Activated CD8-positive, alpha-beta memory T cell treated with anti-CD3 and anti-CD28 coated beads, Interleukin-2, amount 10 ng/mL, durations not matched to agents 7 days and 5 days (primary cell): ENCODE measurements around the gene RCBTB1. TPM values are rescaled to one million over a fixed set of nuclear protein-coding genes. Genes with fewer than 3 reads are reported as not detected.
"Not testable (repeated sequence)": the region's sequence is repeated elsewhere in the genome, so short reads cannot be mapped to it uniquely, and the experiment has no call there.

Source experiments
- ATAC-seq: fragments of 150-1000 bp; cut with Tn5 transposase; one replicate; pipeline ENCODE4 v1.10.0; 2021; ENCODE audit warnings: moderate library complexity
- CTCF ChIA-PET: fragments of 350-600 bp; sonication (Branson Sonifier 250); formaldehyde crosslinking; loops from one replicate; lab custom pipeline; 2021; ENCODE audit warnings: antibody characterized with exemption; lab: Charles Lee
- DNase-seq: peaks from one replicate; pipeline ENCODE4 v3.0.0-alpha.2; 2020
- H3K27ac Mint-ChIP-seq: one replicate; pipeline ENCODE4 v1.8.0; 2021; ENCODE audit warnings: mild to moderate bottlenecking, mixed read lengths
- H3K27me3 Mint-ChIP-seq: one replicate; pipeline ENCODE4 v1.8.0; 2021; ENCODE audit warnings: mixed read lengths
- H3K36me3 Mint-ChIP-seq: one replicate; pipeline ENCODE4 v1.8.0; 2021; ENCODE audit warnings: mild to moderate bottlenecking, mixed read lengths
- H3K4me1 Mint-ChIP-seq: one replicate; pipeline ENCODE4 v1.8.0; 2021; ENCODE audit warnings: mixed read lengths
- H3K4me3 Mint-ChIP-seq: one replicate; pipeline ENCODE4 v1.8.0; 2021; ENCODE audit warnings: mild to moderate bottlenecking, moderate library complexity, mixed read lengths
- H3K9me3 Mint-ChIP-seq: one replicate; pipeline ENCODE4 v1.8.0; 2022; ENCODE audit warnings: low read depth, mixed read lengths
- total RNA-seq, 2 experiments: library from RNA; stranded (reverse); gene quantifications; one replicate each; pipeline ENCODE4 v1.2.3, GENCODE V29; 2021

The RCBTB1 gene
- total RNA-seq, 2 experiments from 2014 or later: 18.1 to 20.9 TPM

- no peaks in the 10 kb centered on the region for H3K36me3 Mint-ChIP-seq
- peaks cover 2% of the 10 kb centered on the region for H3K27me3 Mint-ChIP-seq
- H3K4me3 Mint-ChIP-seq: no peak overlapping the region
- no peak for DNase-seq
- ATAC-seq: no peak
- CTCF ChIA-PET: no interaction called here
- no peak overlapping the region for H3K27ac Mint-ChIP-seq
- peaks cover 3% of the 10 kb centered on the region for H3K4me1 Mint-ChIP-seq
- no peaks in the 10 kb centered on the region for H3K9me3 Mint-ChIP-seq
These were observed 31.3 kb upstream of the RCBTB1 start for GRCh38 chr13:49616676-49617065.

- no peak for DNase-seq
- Mint-ChIP-seq H3K36me3 (no peaks in the 10 kb centered on the region), H3K4me1 (peaks cover 3% of the 10 kb centered on the region), H3K27ac (no peak overlapping the region), H3K9me3 (no peaks in the 10 kb centered on the region), H3K4me3 (no peak overlapping the region), H3K27me3 (no peaks in the 10 kb centered on the region)
- CTCF ChIA-PET: interaction anchor here (1.2 kb wide), 1 partner anchor 9 kb away, joined by 4 read pairs; no protein-coding TSS in a partner anchor
- no peak for ATAC-seq
These were observed 30.7 kb upstream of the RCBTB1 start for GRCh38 chr13:49615836-49616675.

- not testable (repeated sequence) for H3K9me3 Mint-ChIP-seq, H3K4me1 Mint-ChIP-seq, H3K4me3 Mint-ChIP-seq, DNase-seq, H3K27ac Mint-ChIP-seq, ATAC-seq, H3K36me3 Mint-ChIP-seq, H3K27me3 Mint-ChIP-seq
- CTCF ChIA-PET: interaction anchor here (2.5 kb wide), 1 partner anchor 17 kb away, joined by 7 read pairs; the partner anchor contains the start of gene ARL11
These were observed 26.7 kb upstream of the RCBTB1 start for GRCh38 chr13:49612042-49612441.

- Mint-ChIP-seq H3K4me1 (peaks cover 4% of the 10 kb centered on the region), H3K27ac (no peak overlapping the region), H3K27me3 (no peaks in the 10 kb centered on the region), H3K36me3 (no peaks in the 10 kb centered on the region), H3K9me3 (no peaks in the 10 kb centered on the region), H3K4me3 (no peak overlapping the region)
- ATAC-seq (no peak), DNase-seq (no peak)
- CTCF ChIA-PET: no interaction called here
These were observed 24.8 kb upstream of the RCBTB1 start for GRCh38 chr13:49610176-49610575.

- no peaks in the 10 kb centered on the region for H3K27me3 Mint-ChIP-seq
- DNase-seq: no peak
- no peak for ATAC-seq
- H3K4me3 Mint-ChIP-seq: no peak overlapping the region
- H3K27ac Mint-ChIP-seq: no peak overlapping the region
- H3K4me1 Mint-ChIP-seq: peaks cover 4% of the 10 kb centered on the region
- CTCF ChIA-PET: interaction anchor here (0.7 to 3.2 kb wide), 8 partner anchors 18 to 329 kb away, joined by 4 to 24 read pairs (median 4); no protein-coding TSS in a partner anchor
- no peaks in the 10 kb centered on the region for H3K9me3 Mint-ChIP-seq
- no peaks in the 10 kb centered on the region for H3K36me3 Mint-ChIP-seq
These were observed 23.4 kb upstream of the RCBTB1 start for GRCh38 chr13:49608651-49609331.

GRCh38 chr13:49607761-49608160 lies 22.4 kb upstream of the RCBTB1 start:
- CTCF ChIA-PET: interaction anchor here (1.2 to 3.2 kb wide), 15 partner anchors 8 to 328 kb away, joined by 3 to 24 read pairs (median 4); partner anchors contain the start of genes CAB39L, PHF11, RCBTB1 and SETDB2
- ATAC-seq (no peak), DNase-seq (no peak)
- Mint-ChIP-seq H3K4me3 (no peak overlapping the region), H3K9me3 (no peaks in the 10 kb centered on the region), H3K36me3 (no peaks in the 10 kb centered on the region), H3K27me3 (no peaks in the 10 kb centered on the region), H3K27ac (no peak overlapping the region), H3K4me1 (peaks cover 4% of the 10 kb centered on the region)

GRCh38 chr13:49606747-49607648 lies 21.6 kb upstream of the RCBTB1 start:
- H3K4me3 Mint-ChIP-seq: peak overlapping the region; percentile 72
- ATAC-seq: peak; percentile 100
- peak overlapping the region; percentile 77 for H3K27ac Mint-ChIP-seq
- no peaks in the 10 kb centered on the region for H3K27me3 Mint-ChIP-seq
- H3K4me1 Mint-ChIP-seq: peaks cover 4% of the 10 kb centered on the region
- CTCF ChIA-PET: interaction anchor here (0.6 to 3.2 kb wide), 31 partner anchors 9 to 1493 kb away, joined by 3 to 24 read pairs (median 4); partner anchors contain the start of genes CAB39L, PHF11, RCBTB1 and SETDB2
- no peaks in the 10 kb centered on the region for H3K36me3 Mint-ChIP-seq
- peak; percentile 90 for DNase-seq
- H3K9me3 Mint-ChIP-seq: no peaks in the 10 kb centered on the region

- ATAC-seq (no peak), DNase-seq (no peak)
- H3K36me3 Mint-ChIP-seq: no peaks in the 10 kb centered on the region
- H3K9me3 Mint-ChIP-seq: no peaks in the 10 kb centered on the region
- H3K27me3 Mint-ChIP-seq: no peaks in the 10 kb centered on the region
- no peak overlapping the region for H3K4me3 Mint-ChIP-seq
- peaks cover 4% of the 10 kb centered on the region for H3K4me1 Mint-ChIP-seq
- CTCF ChIA-PET: interaction anchor here (1.1 to 1.4 kb wide), 2 partner anchors 9 to 18 kb away, joined by 4 read pairs; no protein-coding TSS in a partner anchor
- H3K27ac Mint-ChIP-seq: no peak overlapping the region
These were observed 19.2 kb upstream of the RCBTB1 start for GRCh38 chr13:49604570-49604969.

GRCh38 chr13:49602615-49603014 lies 17.3 kb upstream of the RCBTB1 start:
- H3K27me3 Mint-ChIP-seq, ATAC-seq, DNase-seq, H3K27ac Mint-ChIP-seq, H3K9me3 Mint-ChIP-seq, H3K4me1 Mint-ChIP-seq, H3K4me3 Mint-ChIP-seq, H3K36me3 Mint-ChIP-seq: not testable (repeated sequence)
- CTCF ChIA-PET: interaction anchor here (1.1 to 1.5 kb wide), 4 partner anchors 107 to 322 kb away, joined by 3 to 4 read pairs (median 3); partner anchors contain the start of gene PHF11

- H3K27ac Mint-ChIP-seq: no peak overlapping the region
- H3K4me1 Mint-ChIP-seq: peaks cover 2% of the 10 kb centered on the region
- no peaks in the 10 kb centered on the region for H3K36me3 Mint-ChIP-seq
- no peak overlapping the region for H3K4me3 Mint-ChIP-seq
- no peaks in the 10 kb centered on the region for H3K27me3 Mint-ChIP-seq
- CTCF ChIA-PET: interaction anchor here (0.8 to 1.5 kb wide), 4 partner anchors 76 to 147 kb away, joined by 3 read pairs; partner anchors contain the start of gene PHF11
- no peak for ATAC-seq
- no peak for DNase-seq
- H3K9me3 Mint-ChIP-seq: no peaks in the 10 kb centered on the region
These were observed 16.6 kb upstream of the RCBTB1 start for GRCh38 chr13:49602005-49602404.

GRCh38 chr13:49597043-49597641 lies 11.8 kb upstream of the RCBTB1 start:
- Mint-ChIP-seq H3K4me1 (no peaks in the 10 kb centered on the region), H3K9me3 (no peaks in the 10 kb centered on the region), H3K4me3 (no peak overlapping the region), H3K36me3 (no peaks in the 10 kb centered on the region), H3K27ac (no peak overlapping the region), H3K27me3 (no peaks in the 10 kb centered on the region)
- CTCF ChIA-PET: interaction anchor here (1.6 kb wide), 1 partner anchor 9 kb away, joined by 7 read pairs; no protein-coding TSS in a partner anchor
- DNase-seq (no peak), ATAC-seq (no peak)

GRCh38 chr13:49596221-49596620 lies 10.9 kb upstream of the RCBTB1 start:
- Mint-ChIP-seq H3K4me1 (no peaks in the 10 kb centered on the region), H3K27ac (no peak overlapping the region), H3K9me3 (no peaks in the 10 kb centered on the region), H3K36me3 (no peaks in the 10 kb centered on the region), H3K4me3 (no peak overlapping the region), H3K27me3 (no peaks in the 10 kb centered on the region)
- CTCF ChIA-PET: interaction anchor here (1.6 kb wide), 1 partner anchor 10 kb away, joined by 7 read pairs; no protein-coding TSS in a partner anchor
- DNase-seq (no peak), ATAC-seq (no peak)
